ENCODE data around the gene RCVRN. TPM values are rescaled to one million over a fixed set of nuclear protein-coding genes. Genes with fewer than 3 reads are reported as not detected.

RCVRN gene
- total and polyA plus RNA-seq, 2 donors = under 0.01 to 0.07 TPM

- peak in 2 of 9 donors; percentile 10 to 26 for DNase-seq (ENCODE audit: low read depth in 6 of 9, low spot score in 9 of 9)
- WGBS = 5% methylated on average over 4 of the region's 4 CpGs
- no peaks in the 10 kb centered on the region for H3K36me3 ChIP-seq (ENCODE audit: control insufficient read depth in 2 of 2, insufficient read depth in 2 of 2, low read length in 1 of 2)
- peaks cover 0 to 8% of the 10 kb centered on the region in 2 donors for H3K27me3 ChIP-seq (ENCODE audit: control insufficient read depth in 2 of 2, insufficient read depth in 1 of 2, low read length in 1 of 2)
- H3K4me1 ChIP-seq (ENCODE audit: control insufficient read depth in 2 of 2, insufficient read depth in 2 of 2, low read length in 2 of 2) = no peaks in the 10 kb centered on the region
- no peak overlapping the region for H3K4me3 ChIP-seq (ENCODE audit: low read length in 2 of 2)
- no peaks in the 10 kb centered on the region for H3K9me3 ChIP-seq (ENCODE audit: control insufficient read depth in 2 of 2, insufficient read depth in 1 of 2, low read length in 1 of 2)
- H3K27ac ChIP-seq (ENCODE audit: low read depth in 1 of 2, low read length in 1 of 2) = no peak overlapping the region
Observed at GRCh38 chr17:9905902-9906301, 831 bp upstream of the RCVRN start.

GRCh38 chr17:9904277-9905077 lies 594 bp downstream of the RCVRN start:
- H3K9me3 ChIP-seq (ENCODE audit: control insufficient read depth in 2 of 2, insufficient read depth in 1 of 2, low read length in 1 of 2) = no peaks in the 10 kb centered on the region
- H3K4me1 ChIP-seq (ENCODE audit: control insufficient read depth in 2 of 2, insufficient read depth in 2 of 2, low read length in 2 of 2) = no peaks in the 10 kb centered on the region
- peaks cover 0 to 19% of the 10 kb centered on the region in 2 donors for H3K27me3 ChIP-seq (ENCODE audit: control insufficient read depth in 2 of 2, insufficient read depth in 1 of 2, low read length in 1 of 2)
- H3K4me3 ChIP-seq (ENCODE audit: low read length in 2 of 2) = no peak overlapping the region
- no peak for DNase-seq (ENCODE audit: low read depth in 6 of 9, low spot score in 9 of 9)
- H3K36me3 ChIP-seq (ENCODE audit: control insufficient read depth in 2 of 2, insufficient read depth in 2 of 2, low read length in 1 of 2) = no peaks in the 10 kb centered on the region
- no peak overlapping the region for H3K27ac ChIP-seq (ENCODE audit: low read depth in 1 of 2, low read length in 1 of 2)
- 97% methylated on average over 35 of the region's 35 CpGs for WGBS

GRCh38 chr17:9902120-9902519 lies 3.0 kb downstream of the RCVRN start:
- 54% methylated on average over 2 of the region's 2 CpGs for WGBS
- H3K4me3 ChIP-seq (ENCODE audit: low read length in 2 of 2) = no peak overlapping the region
- H3K36me3 ChIP-seq (ENCODE audit: control insufficient read depth in 2 of 2, insufficient read depth in 2 of 2, low read length in 1 of 2) = no peaks in the 10 kb centered on the region
- no peaks in the 10 kb centered on the region for H3K4me1 ChIP-seq (ENCODE audit: control insufficient read depth in 2 of 2, insufficient read depth in 2 of 2, low read length in 2 of 2)
- peaks cover 0 to 24% of the 10 kb centered on the region in 2 donors for H3K27me3 ChIP-seq (ENCODE audit: control insufficient read depth in 2 of 2, insufficient read depth in 1 of 2, low read length in 1 of 2)
- DNase-seq (ENCODE audit: low read depth in 6 of 9, low spot score in 9 of 9) = no peak
- H3K27ac ChIP-seq (ENCODE audit: low read depth in 1 of 2, low read length in 1 of 2) = no peak overlapping the region
- H3K9me3 ChIP-seq (ENCODE audit: control insufficient read depth in 2 of 2, insufficient read depth in 1 of 2, low read length in 1 of 2) = no peaks in the 10 kb centered on the region

GRCh38 chr17:9900784-9901183 lies 4.3 kb downstream of the RCVRN start:
- DNase-seq (ENCODE audit: low read depth in 6 of 9, low spot score in 9 of 9) = no peak
- H3K36me3 ChIP-seq (ENCODE audit: control insufficient read depth in 2 of 2, insufficient read depth in 2 of 2, low read length in 1 of 2) = no peaks in the 10 kb centered on the region
- no peaks in the 10 kb centered on the region for H3K9me3 ChIP-seq (ENCODE audit: control insufficient read depth in 2 of 2, insufficient read depth in 1 of 2, low read length in 1 of 2)
- no peak overlapping the region for H3K4me3 ChIP-seq (ENCODE audit: low read length in 2 of 2)
- 22% methylated on average over 8 of the region's 8 CpGs for WGBS
- no peaks in the 10 kb centered on the region for H3K4me1 ChIP-seq (ENCODE audit: control insufficient read depth in 2 of 2, insufficient read depth in 2 of 2, low read length in 2 of 2)
- H3K27me3 ChIP-seq (ENCODE audit: control insufficient read depth in 2 of 2, insufficient read depth in 1 of 2, low read length in 1 of 2) = peaks cover 0 to 24% of the 10 kb centered on the region in 2 donors
- H3K27ac ChIP-seq (ENCODE audit: low read depth in 1 of 2, low read length in 1 of 2) = no peak overlapping the region

GRCh38 chr17:9900044-9900594 lies 5.0 kb downstream of the RCVRN start:
- no peaks in the 10 kb centered on the region for H3K36me3 ChIP-seq (ENCODE audit: control insufficient read depth in 2 of 2, insufficient read depth in 2 of 2, low read length in 1 of 2)
- no peaks in the 10 kb centered on the region for H3K9me3 ChIP-seq (ENCODE audit: control insufficient read depth in 2 of 2, insufficient read depth in 1 of 2, low read length in 1 of 2)
- H3K4me1 ChIP-seq (ENCODE audit: control insufficient read depth in 2 of 2, insufficient read depth in 2 of 2, low read length in 2 of 2) = no peaks in the 10 kb centered on the region
- WGBS = 43% methylated on average over 8 of the region's 8 CpGs
- no peak overlapping the region for H3K27ac ChIP-seq (ENCODE audit: low read depth in 1 of 2, low read length in 1 of 2)
- peaks cover 0 to 24% of the 10 kb centered on the region in 2 donors for H3K27me3 ChIP-seq (ENCODE audit: control insufficient read depth in 2 of 2, insufficient read depth in 1 of 2, low read length in 1 of 2)
- H3K4me3 ChIP-seq (ENCODE audit: low read length in 2 of 2) = no peak overlapping the region
- DNase-seq (ENCODE audit: low read depth in 6 of 9, low spot score in 9 of 9) = no peak

- Histone ChIP-seq H3K27ac (ENCODE audit: low read depth in 1 of 2, low read length in 1 of 2) (no peak overlapping the region), H3K9me3 (ENCODE audit: control insufficient read depth in 2 of 2, insufficient read depth in 1 of 2, low read length in 1 of 2) (no peaks in the 10 kb centered on the region), H3K36me3 (ENCODE audit: control insufficient read depth in 2 of 2, insufficient read depth in 2 of 2, low read length in 1 of 2) (no peaks in the 10 kb centered on the region), H3K4me3 (ENCODE audit: low read length in 2 of 2) (no peak overlapping the region), H3K4me1 (ENCODE audit: control insufficient read depth in 2 of 2, insufficient read depth in 2 of 2, low read length in 2 of 2) (no peaks in the 10 kb centered on the region), H3K27me3 (ENCODE audit: control insufficient read depth in 2 of 2, insufficient read depth in 1 of 2, low read length in 1 of 2) (peaks cover 0 to 24% of the 10 kb centered on the region in 2 donors)
- DNase-seq (ENCODE audit: low read depth in 6 of 9, low spot score in 9 of 9) = no peak
- WGBS = 81% methylated on average over 21 of the region's 21 CpGs
Observed at GRCh38 chr17:9899280-9900043, 5.6 kb downstream of the RCVRN start.

GRCh38 chr17:9898812-9899211 lies 6.3 kb downstream of the RCVRN start:
- no peak for DNase-seq (ENCODE audit: low read depth in 6 of 9, low spot score in 9 of 9)
- no peaks in the 10 kb centered on the region for H3K4me1 ChIP-seq (ENCODE audit: control insufficient read depth in 2 of 2, insufficient read depth in 2 of 2, low read length in 2 of 2)
- no peaks in the 10 kb centered on the region for H3K36me3 ChIP-seq (ENCODE audit: control insufficient read depth in 2 of 2, insufficient read depth in 2 of 2, low read length in 1 of 2)
- no peaks in the 10 kb centered on the region for H3K9me3 ChIP-seq (ENCODE audit: control insufficient read depth in 2 of 2, insufficient read depth in 1 of 2, low read length in 1 of 2)
- peaks cover 0 to 24% of the 10 kb centered on the region in 2 donors for H3K27me3 ChIP-seq (ENCODE audit: control insufficient read depth in 2 of 2, insufficient read depth in 1 of 2, low read length in 1 of 2)
- WGBS = 96% methylated on average over 8 of the region's 8 CpGs
- no peak overlapping the region for H3K4me3 ChIP-seq (ENCODE audit: low read length in 2 of 2)
- H3K27ac ChIP-seq (ENCODE audit: low read depth in 1 of 2, low read length in 1 of 2) = no peak overlapping the region

- Histone ChIP-seq H3K27ac (ENCODE audit: low read depth in 1 of 2, low read length in 1 of 2) (no peak overlapping the region), H3K36me3 (ENCODE audit: control insufficient read depth in 2 of 2, insufficient read depth in 2 of 2, low read length in 1 of 2) (no peaks in the 10 kb centered on the region), H3K4me3 (ENCODE audit: low read length in 2 of 2) (no peak overlapping the region), H3K9me3 (ENCODE audit: control insufficient read depth in 2 of 2, insufficient read depth in 1 of 2, low read length in 1 of 2) (no peaks in the 10 kb centered on the region), H3K4me1 (ENCODE audit: control insufficient read depth in 2 of 2, insufficient read depth in 2 of 2, low read length in 2 of 2) (no peaks in the 10 kb centered on the region), H3K27me3 (ENCODE audit: control insufficient read depth in 2 of 2, insufficient read depth in 1 of 2, low read length in 1 of 2) (peaks cover 0 to 24% of the 10 kb centered on the region in 2 donors)
- no peak for DNase-seq (ENCODE audit: low read depth in 6 of 9, low spot score in 9 of 9)
- 90% methylated on average over 13 of the region's 13 CpGs for WGBS
Observed at GRCh38 chr17:9897372-9897968, 7.6 kb downstream of the RCVRN start.

GRCh38 chr17:9895923-9896322 lies 9.1 kb downstream of the RCVRN start:
- no peak for DNase-seq (ENCODE audit: low read depth in 6 of 9, low spot score in 9 of 9)
- Histone ChIP-seq H3K9me3 (ENCODE audit: control insufficient read depth in 2 of 2, insufficient read depth in 1 of 2, low read length in 1 of 2) (no peaks in the 10 kb centered on the region), H3K27me3 (ENCODE audit: control insufficient read depth in 2 of 2, insufficient read depth in 1 of 2, low read length in 1 of 2) (peaks cover 0 to 16% of the 10 kb centered on the region in 2 donors), H3K36me3 (ENCODE audit: control insufficient read depth in 2 of 2, insufficient read depth in 2 of 2, low read length in 1 of 2) (no peaks in the 10 kb centered on the region), H3K4me3 (ENCODE audit: low read length in 2 of 2) (no peak overlapping the region), H3K4me1 (ENCODE audit: control insufficient read depth in 2 of 2, insufficient read depth in 2 of 2, low read length in 2 of 2) (no peaks in the 10 kb centered on the region), H3K27ac (ENCODE audit: low read depth in 1 of 2, low read length in 1 of 2) (no peak overlapping the region)
